Endothelial cell of umbilical vein (primary cell): ENCODE data around the gene MYO15A. TPM values are rescaled to one million over a fixed set of nuclear protein-coding genes. Genes with fewer than 3 reads are reported as not detected.

ENCODE experiments used
- BruUV-seq: library from RNA; stranded (reverse); fragments of 400-500 nt; replicated peaks from 2 replicates; lab custom pipeline; 2021; lab: Mats Ljungman, UMichigan
- CTCF ChIA-PET: fragments of 300-600, 350-600 bp; sonication (Branson Sonifier 250); formaldehyde crosslinking; loops from one replicate; lab custom pipeline; 2021; ENCODE audit warnings: antibody characterized with exemption, inconsistent platforms; lab: Charles Lee
- POLR2A ChIA-PET: fragments of 300-600, 350-600 bp; sonication (Branson Sonifier 250); formaldehyde crosslinking; loops from one replicate; lab custom pipeline; 2021; ENCODE audit warnings: antibody characterized with exemption, inconsistent platforms; lab: Charles Lee
- DNase-seq: peaks from one replicate; pipeline ENCODE4 v3.0.0-alpha.2; 2011; ENCODE audit warnings: low read depth, low spot score
- FAIRE-seq: peaks from 2 replicates; lab custom pipeline; 2011; peaks lifted over from hg19 to GRCh38; lab: Jason Lieb, UNC
- H2AFZ ChIP-seq: 2 replicates; pipeline ENCODE4 v1.6.0; 2012; ENCODE audit warnings: low read depth, low read length, control low read depth, inconsistent platforms
- H3K27ac ChIP-seq: 2 replicates; pipeline ENCODE4 v1.5.1; 2011; ENCODE audit warnings: low read depth, mild to moderate bottlenecking, control low read depth, low read length, moderate library complexity; ENCODE audit not compliant: insufficient read depth
- H3K27me3 ChIP-seq, 2 experiments: 2 replicates each; pipeline versions ENCODE4 v1.6.0 to v1.6.1; 2011; ENCODE audit warnings: low read length in 2 of 2, mixed read lengths in 1 of 2; ENCODE audit not compliant: control insufficient read depth in 2 of 2, insufficient read depth in 2 of 2
- H3K36me3 ChIP-seq, 2 experiments: 2 replicates in 1 of 2; 3 replicates in 1 of 2; pipeline ENCODE4 v1.5.1; 2011; ENCODE audit warnings: low read length in 2 of 2, mild to moderate bottlenecking in 1 of 2, moderate library complexity in 1 of 2; ENCODE audit not compliant: control insufficient read depth in 2 of 2, insufficient read depth in 2 of 2; ENCODE audit errors: extremely low read depth in 1 of 2
- H3K4me1 ChIP-seq: 3 replicates; pipeline ENCODE4 v1.5.1; 2011; ENCODE audit warnings: mild to moderate bottlenecking, low read length; ENCODE audit not compliant: control insufficient read depth, insufficient read depth; ENCODE audit errors: extremely low read depth
- H3K4me2 ChIP-seq: 2 replicates; pipeline ENCODE4 v1.6.1; 2011; ENCODE audit warnings: low read length, control low read depth, mixed read lengths; ENCODE audit not compliant: insufficient read depth
- H3K4me3 ChIP-seq, 3 experiments: fragments of 200-600 bp in 1 of 3; sonication (generic), shearing (Covaris generic) in 1 of 3; replicated peaks in 1 of 3; 2 replicates each; pipeline ENCODE4 v1.5.1; 2011 to 2016; ENCODE audit warnings: control low read depth in 3 of 3, low read length in 3 of 3, mild to moderate bottlenecking in 2 of 3, inconsistent platforms in 1 of 3, low read depth in 1 of 3, moderate library complexity in 1 of 3; ENCODE audit not compliant: insufficient read depth in 1 of 3
- H3K79me2 ChIP-seq: 2 replicates; pipeline ENCODE4 v1.6.0; 2012; ENCODE audit warnings: low read length, inconsistent platforms; ENCODE audit not compliant: control insufficient read depth, insufficient read depth
- H3K9ac ChIP-seq: replicated peaks from 2 replicates; pipeline ENCODE3; 2011; ENCODE audit warnings: low read length, control low read depth; ENCODE audit not compliant: insufficient read depth; ENCODE audit errors: extremely low read depth
- H3K9me1 ChIP-seq: replicated peaks from 3 replicates; pipeline ENCODE4 v1.6.0; 2011; ENCODE audit warnings: mild to moderate bottlenecking, low read length; ENCODE audit not compliant: control insufficient read depth, insufficient read depth; ENCODE audit errors: extremely low read depth
- H3K9me3 ChIP-seq: replicated peaks from 2 replicates; pipeline ENCODE4 v1.5.1; 2012; ENCODE audit warnings: low read length, inconsistent platforms; ENCODE audit not compliant: control insufficient read depth, insufficient read depth
- H4K20me1 ChIP-seq: replicated peaks from 2 replicates; pipeline ENCODE3; 2011; ENCODE audit warnings: mild to moderate bottlenecking, low read length; ENCODE audit not compliant: control insufficient read depth, insufficient read depth; ENCODE audit errors: extremely low read depth
- CTCF ChIP-seq, 2 donors: IDR thresholded peaks; 1 replicate in 1 of 2; 2 replicates in 1 of 2; pipeline ENCODE4 v1.5.1; 2011; ENCODE audit warnings: low read length in 2 of 2, mild to moderate bottlenecking in 2 of 2, moderate library complexity in 2 of 2, control low read depth in 1 of 2, inconsistent platforms in 1 of 2, low read depth in 1 of 2; ENCODE audit not compliant: insufficient read depth in 1 of 2; ENCODE audit errors: extremely low read depth in 1 of 2
- FOS ChIP-seq: IDR thresholded peaks from 2 replicates; pipeline ENCODE4 v1.6.1; 2011; ENCODE audit warnings: mild to moderate bottlenecking, low read length, moderate library complexity, borderline replicate concordance; ENCODE audit not compliant: insufficient read depth
- GATA2 ChIP-seq: IDR thresholded peaks from 2 replicates; pipeline ENCODE4 v1.7.0; 2011; ENCODE audit warnings: low read depth, mild to moderate bottlenecking, moderate library complexity, mixed read lengths, low read length; ENCODE audit not compliant: insufficient read length, insufficient read depth
- MYC ChIP-seq: IDR thresholded peaks from one replicate; pipeline ENCODE4 v1.6.1; 2011; ENCODE audit warnings: mild to moderate bottlenecking, low read depth, low read length
- dilution Hi-C: fragments of 300-500 bp; cut with MboI; formaldehyde crosslinking; loops from one replicate; pipeline ENCODE4 v1.15.0; 2019; ENCODE audit warnings: low sequenced_read_pairs; ENCODE audit not compliant: extremely low pct_ligation_motif_present
- intact Hi-C: fragments of 100-400 bp; cut with micrococcal nuclease; formaldehyde crosslinking; loops from one replicate; pipeline ENCODE4 v1.10.0; 2022
- polyA plus RNA-seq, 4 experiments: library from polyadenylated mRNA; depleted of rRNA in 3 of 4; stranded (reverse) in 3 of 4; unstranded in 1 of 4; fragments of >200 nt; gene quantifications; 2 replicates each; pipeline versions ENCODE4 v1.2.1 to v1.2.3, GENCODE V29; 2011 to 2012; ENCODE audit warnings: missing spikeins in 1 of 4
- total RNA-seq: library from RNA; stranded (reverse); gene quantifications from 2 replicates; pipeline ENCODE4 v1.2.3, GENCODE V29; 2021

Gene MYO15A
- total and polyA plus RNA-seq, 2 donors (not counting 3 experiments of a cell fraction or from before 2014, with no cell fraction given): 0.46 to 0.82 TPM

- H3K4me2 ChIP-seq: no peak overlapping the region
- no peak overlapping the region for H2AFZ ChIP-seq
- intact Hi-C loops (no loop called here), dilution Hi-C loops (no loop called here)
- FAIRE-seq (peak; percentile 88), DNase-seq (peak; percentile 50)
- ChIA-PET CTCF (interaction anchor here (0.5 to 0.7 kb wide), 3 partner anchors 10 to 89 kb away, joined by 3 read pairs; partner anchors contain the start of gene ALKBH5), POLR2A (no interaction called here)
- no peaks in the 10 kb centered on the region for H4K20me1 ChIP-seq
- H3K9me1 ChIP-seq: no peaks in the 10 kb centered on the region
- peaks cover 2% of the 10 kb centered on the region for H3K4me1 ChIP-seq
- BruUV-seq: no TSS peak
- H3K36me3 ChIP-seq: peaks cover 6 to 23% of the 10 kb centered on the region in 2 experiments
- H3K9ac ChIP-seq: no peak overlapping the region
- no peak overlapping the region for H3K4me3 ChIP-seq
- no peaks in the 10 kb centered on the region for H3K27me3 ChIP-seq
- no peaks in the 10 kb centered on the region for H3K9me3 ChIP-seq
- peaks cover 9% of the 10 kb centered on the region for H3K79me2 ChIP-seq
- no peak overlapping the region for H3K27ac ChIP-seq
- TF ChIP-seq MYC (no peak), FOS (no peak), GATA2 (no peak), CTCF (IDR thresholded peaks at IDR 0.05; ENCODE audit: extremely low read depth in 1 of 2, insufficient read depth in 1 of 2, low read depth in 1 of 2, low read length in 2 of 2) (peak; percentile 53 to 58)
Observed at GRCh38 chr17:18093616-18094408, 14.7 kb upstream of the MYO15A start.
